ENCODE results near the gene ASB3. TPM values are rescaled to one million over a fixed set of nuclear protein-coding genes. Genes with fewer than 3 reads are reported as not detected.
"Not testable (repeated sequence)": the region's sequence is repeated elsewhere in the genome, so short reads cannot be mapped to it uniquely, and the experiment has no call there.

The ASB3 gene
- polyA plus RNA-seq, 3 donors = 6.7 to 14.9 (median 8.1) TPM

DNA sequence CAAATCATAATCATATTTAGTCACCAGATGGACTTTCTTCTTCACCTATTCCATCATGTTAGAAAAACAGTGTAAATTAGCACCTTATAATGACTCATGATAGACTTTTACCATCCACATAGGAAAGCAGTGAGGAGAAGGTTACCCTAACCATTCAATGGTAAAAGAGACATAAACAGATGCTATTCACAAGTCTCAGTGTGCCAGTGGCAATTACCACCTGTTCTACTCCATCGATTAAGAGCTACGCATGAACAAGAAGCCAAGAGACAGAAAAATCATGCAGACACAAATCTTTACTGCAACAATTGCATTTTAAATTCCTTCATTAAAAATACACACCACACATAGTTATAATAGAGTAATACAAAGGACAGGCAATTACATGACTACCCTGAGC lies 125.9 kb downstream of the ASB3 start:
- no peak overlapping the region for H2AFZ ChIP-seq (ENCODE audit: insufficient read depth, low read depth, low read length, poor library complexity, severe bottlenecking)
- intact Hi-C loops (cut with micrococcal nuclease) = no loop called here
- H3K4me1 ChIP-seq (ENCODE audit: control insufficient read depth in 1 of 2, insufficient read depth in 2 of 2, low read length in 2 of 2) = no peaks in the 10 kb centered on the region
- H3K36me3 ChIP-seq (replicated peaks in 1 of 2; ENCODE audit: control insufficient read depth in 1 of 2, insufficient read depth in 2 of 2, low read length in 2 of 2) = no peaks in the 10 kb centered on the region
- no peak overlapping the region for H3K9ac ChIP-seq (ENCODE audit: insufficient read depth, low read length, poor library complexity, severe bottlenecking)
- DNase-seq = no peak
- no peaks in the 10 kb centered on the region for H3K4me1 Mint-ChIP-seq
- H3K9me3 Mint-ChIP-seq = peaks cover 0 to 6% (median 0%) of the 10 kb centered on the region in 7 donors
- no peak overlapping the region for H3K4me2 ChIP-seq (replicated peaks; ENCODE audit: extremely low read depth, low read length, poor library complexity, severe bottlenecking)
- no peaks in the 10 kb centered on the region for H3K27me3 Mint-ChIP-seq (ENCODE audit: low read depth in 3 of 3)
- no peaks in the 10 kb centered on the region for H3K27me3 ChIP-seq (ENCODE audit: control insufficient read depth in 2 of 2, insufficient read depth in 2 of 2, low read length in 2 of 2)
- H3K79me2 ChIP-seq (ENCODE audit: insufficient read depth, low read length) = no peaks in the 10 kb centered on the region
- peaks cover 7 to 13% of the 10 kb centered on the region in 2 donors for H3K36me3 Mint-ChIP-seq
- H3K9me3 ChIP-seq (replicated peaks in 1 of 2; ENCODE audit: control insufficient read depth in 1 of 2, insufficient read depth in 1 of 2, low read length in 2 of 2) = no peaks in the 10 kb centered on the region
- no peak overlapping the region for H3K27ac ChIP-seq (ENCODE audit: low read depth in 1 of 2, low read length in 2 of 2)
- TF ChIP-seq, protein P1, sequence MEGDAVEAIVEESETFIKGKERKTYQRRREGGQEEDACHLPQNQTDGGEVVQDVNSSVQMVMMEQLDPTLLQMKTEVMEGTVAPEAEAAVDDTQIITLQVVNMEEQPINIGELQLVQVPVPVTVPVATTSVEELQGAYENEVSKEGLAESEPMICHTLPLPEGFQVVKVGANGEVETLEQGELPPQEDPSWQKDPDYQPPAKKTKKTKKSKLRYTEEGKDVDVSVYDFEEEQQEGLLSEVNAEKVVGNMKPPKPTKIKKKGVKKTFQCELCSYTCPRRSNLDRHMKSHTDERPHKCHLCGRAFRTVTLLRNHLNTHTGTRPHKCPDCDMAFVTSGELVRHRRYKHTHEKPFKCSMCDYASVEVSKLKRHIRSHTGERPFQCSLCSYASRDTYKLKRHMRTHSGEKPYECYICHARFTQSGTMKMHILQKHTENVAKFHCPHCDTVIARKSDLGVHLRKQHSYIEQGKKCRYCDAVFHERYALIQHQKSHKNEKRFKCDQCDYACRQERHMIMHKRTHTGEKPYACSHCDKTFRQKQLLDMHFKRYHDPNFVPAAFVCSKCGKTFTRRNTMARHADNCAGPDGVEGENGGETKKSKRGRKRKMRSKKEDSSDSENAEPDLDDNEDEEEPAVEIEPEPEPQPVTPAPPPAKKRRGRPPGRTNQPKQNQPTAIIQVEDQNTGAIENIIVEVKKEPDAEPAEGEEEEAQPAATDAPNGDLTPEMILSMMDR (IDR thresholded peaks at IDR 0.05) = no peak
- no peak overlapping the region for H3K4me3 Mint-ChIP-seq
- H3K4me3 ChIP-seq (replicated peaks in 1 of 3; ENCODE audit: low read depth in 2 of 3, low read length in 3 of 3) = no peak overlapping the region
- 100% methylated on average over 1 of the region's 2 CpGs for WGBS (ENCODE audit: insufficient coverage)
- H3K27ac Mint-ChIP-seq = no peak overlapping the region
- no peaks in the 10 kb centered on the region for H4K20me1 ChIP-seq (ENCODE audit: insufficient read depth, low read length)

GRCh38 chr2:53658474-53658873 lies 128.3 kb downstream of the ASB3 start:
- H3K79me2 ChIP-seq (ENCODE audit: insufficient read depth, low read length); H3K27me3 Mint-ChIP-seq (ENCODE audit: low read depth in 3 of 3); H3K4me3 ChIP-seq (replicated peaks in 1 of 3; ENCODE audit: low read depth in 2 of 3, low read length in 3 of 3); H3K27ac ChIP-seq (ENCODE audit: low read depth in 1 of 2, low read length in 2 of 2); H3K9me3 Mint-ChIP-seq; H3K4me2 ChIP-seq (replicated peaks; ENCODE audit: extremely low read depth, low read length, poor library complexity, severe bottlenecking); H3K4me1 ChIP-seq (ENCODE audit: control insufficient read depth in 1 of 2, insufficient read depth in 2 of 2, low read length in 2 of 2); DNase-seq; H3K27me3 ChIP-seq (ENCODE audit: control insufficient read depth in 2 of 2, insufficient read depth in 2 of 2, low read length in 2 of 2); intact Hi-C loops (cut with micrococcal nuclease); H3K36me3 ChIP-seq (replicated peaks in 1 of 2; ENCODE audit: control insufficient read depth in 1 of 2, insufficient read depth in 2 of 2, low read length in 2 of 2); H3K4me3 Mint-ChIP-seq; H2AFZ ChIP-seq (ENCODE audit: insufficient read depth, low read depth, low read length, poor library complexity, severe bottlenecking); H3K27ac Mint-ChIP-seq; H3K4me1 Mint-ChIP-seq; H4K20me1 ChIP-seq (ENCODE audit: insufficient read depth, low read length); H3K9ac ChIP-seq (ENCODE audit: insufficient read depth, low read length, poor library complexity, severe bottlenecking); H3K9me3 ChIP-seq (replicated peaks in 1 of 2; ENCODE audit: control insufficient read depth in 1 of 2, insufficient read depth in 1 of 2, low read length in 2 of 2): not testable (repeated sequence)
- H3K36me3 Mint-ChIP-seq = peaks cover 3 to 10% of the 10 kb centered on the region in 2 donors
- no CpG with 5 or more reads among the region's 4 CpGs for WGBS (ENCODE audit: insufficient coverage)

Measured in CD14-positive monocyte (primary cell).